COLO829 (cell line): ENCODE results near the gene IRF6.

Source experiments
- DNase-seq: peaks from one replicate; pipeline ENCODE4 v3.0.0; 2012; ENCODE audit warnings: low spot score

Gene IRF6

DNA sequence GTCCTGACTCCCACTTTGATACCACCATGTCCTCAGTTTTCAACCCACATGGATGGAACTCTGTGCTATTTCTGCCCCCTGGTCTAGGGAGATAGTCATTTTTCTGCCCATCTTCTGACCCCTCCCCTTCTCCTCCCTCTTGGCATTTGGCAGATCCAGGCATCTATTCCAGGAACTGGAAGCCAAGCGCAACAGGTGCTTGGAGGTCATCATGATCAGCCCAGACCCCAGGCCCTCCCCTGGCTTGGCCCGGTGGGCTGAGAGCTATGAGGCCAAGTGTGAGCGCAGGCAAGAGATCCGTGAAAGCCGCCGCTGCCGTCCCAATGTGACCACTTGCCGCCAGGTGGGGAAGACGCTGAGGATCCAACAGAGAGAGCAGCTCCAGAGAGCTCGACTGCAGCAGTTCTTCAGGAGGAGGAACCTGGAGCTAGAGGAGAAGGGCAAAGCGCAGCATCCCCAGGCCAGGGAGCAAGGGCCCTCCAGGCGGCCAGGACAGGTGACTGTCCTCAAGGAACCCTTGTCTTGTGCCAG, 46.0 kb downstream of the IRF6 start:
- no peak for DNase-seq

GRCh38 chr1:209758400-209758799, 47.5 kb downstream of the IRF6 start:
- no peak for DNase-seq

- no peak for DNase-seq
Observed at GRCh38 chr1:209756615-209757445, 49.1 kb downstream of the IRF6 start.

GRCh38 chr1:209755926-209756614, 49.9 kb downstream of the IRF6 start, which contains the start of gene TRAF3IP3:
Gene TRAF3IP3, plus strand, starts transcription at chr1:209756053. Its CDS starts 3,987 bp downstream, at chr1:209760040.
- no peak for DNase-seq

DNA sequence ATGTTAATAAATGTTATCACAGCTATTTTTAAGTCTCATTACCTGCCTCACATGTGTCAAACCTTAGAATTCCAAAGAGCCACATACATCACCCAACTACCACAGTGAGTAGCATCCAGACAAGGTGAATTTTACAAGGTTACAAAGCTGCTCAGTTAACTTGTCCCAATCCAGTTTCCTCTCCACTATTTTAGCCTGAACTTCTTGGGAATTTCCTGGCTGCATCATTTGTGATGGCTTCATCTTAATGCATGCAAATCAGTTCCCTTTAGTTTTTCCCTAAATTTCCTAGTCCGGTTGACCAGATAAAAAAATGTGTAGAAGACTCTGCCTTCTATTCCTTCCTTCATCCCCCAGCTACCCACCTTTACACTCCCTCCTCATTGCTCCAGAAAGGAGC, 50.7 kb downstream of the IRF6 start:
- DNase-seq, result no peak

- no peak for DNase-seq
Observed at GRCh38 chr1:209752890-209753289, 53.1 kb downstream of the IRF6 start.

DNA sequence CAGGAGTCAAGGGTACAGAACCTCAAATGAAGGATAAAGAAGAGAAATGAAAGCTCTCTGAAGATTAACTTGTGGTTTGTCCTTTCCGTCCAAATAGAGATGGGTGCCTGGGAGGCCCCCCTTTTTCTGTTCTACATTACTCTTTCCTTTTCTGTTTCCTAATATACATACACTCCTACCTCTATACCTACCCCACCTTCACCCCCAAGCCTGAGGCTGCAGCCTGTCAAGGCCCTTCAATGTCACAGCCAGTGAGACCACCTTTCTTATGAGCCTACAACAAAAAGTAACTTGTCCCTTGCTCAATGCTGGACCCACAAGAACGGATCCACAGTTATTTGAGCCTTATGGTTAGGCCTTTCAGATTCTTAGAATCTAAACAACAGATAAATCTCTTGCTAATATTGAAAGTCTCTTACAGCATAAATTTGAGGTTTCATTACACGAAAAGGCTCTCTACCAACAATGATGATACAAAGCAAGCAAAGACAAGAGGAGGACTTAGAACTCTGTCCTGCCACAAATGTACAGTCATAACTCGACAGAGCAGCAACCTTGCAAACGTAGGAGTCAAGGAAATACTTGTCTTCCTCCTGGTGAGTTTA, 54.2 kb downstream of the IRF6 start:
- DNase-seq, result no peak

- DNase-seq, result no peak
Observed at GRCh38 chr1:209749670-209750323, 56.1 kb downstream of the IRF6 start.

DNA sequence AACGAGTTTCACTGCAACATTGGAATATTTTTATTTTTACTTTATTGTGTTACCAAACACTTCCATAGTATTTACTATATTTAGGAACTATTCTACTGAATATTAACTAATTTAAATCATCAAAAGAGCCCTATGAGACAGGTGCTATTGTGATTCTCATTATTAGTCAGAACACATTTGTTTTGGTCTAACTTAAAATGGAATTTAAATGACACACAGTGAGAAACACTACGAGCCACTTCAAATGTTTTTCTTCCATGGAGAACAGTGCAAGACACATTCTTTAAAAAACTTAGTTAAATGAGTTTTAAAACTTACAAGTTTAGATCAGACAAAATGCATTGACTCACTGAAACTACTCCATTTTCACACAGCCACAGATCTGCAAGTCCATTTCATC, 56.7 kb downstream of the IRF6 start:
- no peak for DNase-seq

- no peak for DNase-seq
Observed at GRCh38 chr1:209748620-209749019, 57.3 kb downstream of the IRF6 start.

DNA sequence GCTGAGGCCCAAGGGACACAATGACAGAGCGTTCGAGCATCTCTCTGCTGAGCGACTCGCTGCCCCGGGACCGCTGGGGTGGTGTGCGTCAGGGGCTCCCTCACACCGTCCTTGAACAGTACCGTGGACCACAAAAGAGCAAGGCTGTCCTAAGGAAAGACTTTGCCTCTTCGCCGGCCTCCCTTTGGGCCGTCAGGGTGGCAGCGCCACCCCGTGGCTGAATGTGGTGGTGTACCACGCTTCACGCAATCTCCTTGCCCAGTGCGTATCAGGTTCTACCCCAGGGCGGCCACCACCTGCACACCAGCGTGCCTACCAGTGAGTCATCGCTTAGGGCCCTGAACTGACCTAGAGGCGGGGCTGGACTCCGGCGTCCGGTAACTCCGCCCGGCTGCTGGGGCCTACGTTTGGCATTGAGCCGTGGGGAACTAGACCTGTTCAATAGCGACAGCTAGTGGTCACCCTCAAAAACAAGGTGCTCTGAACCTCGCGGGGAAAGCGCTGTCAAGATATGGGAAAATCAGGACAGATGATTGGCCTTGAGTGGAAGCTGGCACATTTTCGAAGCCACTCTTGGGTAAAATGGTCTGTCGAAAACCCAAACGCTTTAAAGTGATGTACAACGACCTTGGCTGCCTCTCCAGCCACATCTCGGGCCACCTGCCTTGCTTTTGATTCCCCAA, 58.2 kb downstream of the IRF6 start:
- DNase-seq, result peak; percentile 98

DNA sequence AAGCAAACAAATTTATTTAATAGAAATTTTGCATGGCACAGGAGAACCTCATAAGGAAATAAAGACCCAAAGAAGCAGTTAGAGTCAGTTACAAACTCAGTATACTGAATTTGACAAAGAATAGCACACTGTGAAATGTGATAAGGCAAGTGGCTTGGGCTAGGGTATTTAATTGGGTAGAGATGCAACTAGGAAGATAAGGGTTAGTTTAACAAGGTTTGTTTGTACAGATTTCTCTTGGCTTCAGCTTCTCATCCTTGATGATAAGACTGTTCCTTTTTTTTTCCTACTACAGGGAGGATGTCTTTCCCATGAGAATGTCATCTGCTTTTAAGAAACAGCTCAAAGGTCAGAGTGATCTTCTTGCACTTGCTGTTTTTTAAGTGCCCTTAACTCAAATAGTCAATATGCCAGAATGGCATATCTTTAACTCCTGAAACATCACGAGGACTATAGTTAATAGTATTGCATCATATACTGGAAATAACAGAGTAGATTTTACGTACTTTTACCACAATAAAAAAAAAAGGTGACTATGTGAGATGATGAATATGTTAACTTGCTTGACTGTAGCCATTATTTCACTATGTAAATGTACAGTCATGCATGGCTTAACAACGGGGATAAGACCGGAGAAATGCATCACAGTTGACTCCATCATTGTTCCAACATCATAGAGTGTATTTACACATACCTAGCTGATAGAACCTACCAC, 59.3 kb downstream of the IRF6 start:
- no peak for DNase-seq

DNA sequence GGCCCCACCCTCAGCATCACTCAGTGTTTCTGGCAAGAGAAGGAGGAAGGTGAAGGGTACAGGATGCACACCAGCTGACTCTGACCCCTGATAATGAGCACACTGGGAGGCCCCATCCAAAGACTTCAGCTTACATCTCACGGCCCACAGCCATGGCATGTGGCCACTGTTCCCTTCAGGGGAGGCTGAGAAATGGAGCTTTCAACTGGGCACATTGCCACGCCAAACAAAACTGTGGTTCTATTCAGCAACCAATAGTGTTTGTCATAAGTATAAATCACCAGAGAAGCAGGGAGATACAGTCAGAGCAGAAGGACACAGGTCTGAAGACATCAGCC, 62.8 kb downstream of the IRF6 start:
- DNase-seq, result no peak

DNA sequence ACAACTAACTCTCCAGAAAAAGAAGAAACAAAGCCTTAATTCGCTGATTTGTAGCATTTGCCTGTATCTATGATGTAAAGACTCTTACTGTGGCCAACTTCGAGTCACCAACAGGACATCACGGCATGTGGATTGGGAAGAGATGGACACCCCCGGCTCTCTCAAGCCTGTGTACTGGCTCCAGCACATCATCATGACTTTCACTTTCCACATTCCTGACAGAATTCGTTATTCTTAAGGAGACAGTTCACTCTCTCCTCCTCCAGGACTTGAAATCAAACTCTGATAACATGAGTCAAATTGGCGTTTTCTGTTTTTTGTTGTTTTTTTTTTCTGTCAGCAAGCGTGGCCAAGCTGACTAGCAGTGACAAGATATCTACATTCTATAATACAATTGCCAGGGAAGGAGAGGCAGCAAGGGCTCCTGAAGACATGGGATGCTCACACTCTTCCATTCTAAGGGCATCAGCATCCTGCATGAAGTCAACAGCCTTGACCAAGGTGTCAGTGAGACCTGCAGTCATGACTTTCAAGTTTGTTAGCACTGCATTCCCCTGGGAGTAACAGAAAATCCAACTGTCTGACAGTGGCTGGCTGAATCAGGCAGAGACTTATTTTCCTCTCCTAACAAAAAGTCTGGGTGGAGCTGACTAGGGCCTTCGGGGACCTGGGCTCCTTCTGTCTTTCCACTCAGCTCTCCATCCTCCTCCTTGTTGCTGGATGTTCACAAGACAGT, 63.4 kb downstream of the IRF6 start:
- no peak for DNase-seq

DNA sequence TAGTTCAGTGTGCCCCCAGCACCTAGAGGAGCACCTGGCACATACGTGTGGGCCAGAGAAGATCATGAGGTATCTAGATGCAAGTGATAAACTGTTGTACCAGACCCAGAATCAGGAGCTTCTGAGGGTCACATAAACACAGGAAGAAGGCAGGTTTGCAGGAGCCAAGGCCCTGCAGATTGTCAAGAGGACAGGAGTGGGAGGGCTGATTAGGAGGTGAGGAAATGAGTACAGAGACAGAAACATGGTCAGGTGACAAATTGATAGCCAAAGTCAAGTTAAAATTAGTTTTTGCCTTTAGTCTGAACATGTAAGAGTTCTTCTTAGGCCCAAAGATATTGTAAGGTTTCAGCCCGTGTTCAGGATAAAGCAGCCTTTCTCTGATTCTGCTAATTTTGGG, 64.1 kb downstream of the IRF6 start:
- no peak for DNase-seq

DNA sequence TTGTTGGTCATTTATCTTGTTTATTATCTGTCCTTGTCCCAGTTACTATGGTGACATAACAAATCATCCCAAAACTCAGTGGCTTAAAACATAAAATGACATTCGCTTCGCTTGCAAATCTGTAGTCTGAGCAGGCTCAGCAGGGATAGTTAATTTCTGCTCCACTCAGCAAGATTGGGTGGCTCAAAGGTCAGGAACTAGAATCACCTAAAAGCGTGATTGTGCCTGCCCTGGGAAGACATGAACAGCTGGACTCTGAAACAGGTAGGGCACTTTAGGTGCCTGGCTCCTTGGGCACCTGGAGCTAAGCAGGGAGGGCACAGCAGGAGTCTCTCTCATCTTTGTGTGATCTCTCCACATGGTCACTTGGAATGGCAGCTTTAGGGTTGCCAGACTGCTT, 64.7 kb downstream of the IRF6 start:
- no peak for DNase-seq

DNA sequence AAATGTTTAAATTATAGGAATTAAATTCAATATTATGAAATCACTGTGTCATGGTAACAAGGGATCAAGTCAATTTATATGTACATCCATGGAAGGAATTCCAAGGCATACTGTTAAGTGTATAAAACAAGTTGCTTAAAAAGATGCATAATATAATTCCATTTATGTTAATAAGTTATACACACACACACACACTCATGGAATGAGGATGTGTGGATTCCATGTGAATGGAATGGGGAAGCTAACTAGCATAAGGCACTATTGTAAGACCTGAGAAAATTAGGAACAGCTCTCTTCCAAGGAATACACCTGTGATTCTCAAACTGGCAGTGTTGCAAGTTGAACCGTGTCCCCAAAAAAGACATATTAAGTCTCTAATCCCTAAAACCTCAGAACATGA, 67.7 kb downstream of the IRF6 start:
- no peak for DNase-seq

GRCh38 chr1:209737118-209737505, 68.8 kb downstream of the IRF6 start:
- no peak for DNase-seq

GRCh38 chr1:209736490-209737117, 69.3 kb downstream of the IRF6 start:
- DNase-seq, result no peak
